ENCODE results near the gene NR1D1.

Gene NR1D1

DNA sequence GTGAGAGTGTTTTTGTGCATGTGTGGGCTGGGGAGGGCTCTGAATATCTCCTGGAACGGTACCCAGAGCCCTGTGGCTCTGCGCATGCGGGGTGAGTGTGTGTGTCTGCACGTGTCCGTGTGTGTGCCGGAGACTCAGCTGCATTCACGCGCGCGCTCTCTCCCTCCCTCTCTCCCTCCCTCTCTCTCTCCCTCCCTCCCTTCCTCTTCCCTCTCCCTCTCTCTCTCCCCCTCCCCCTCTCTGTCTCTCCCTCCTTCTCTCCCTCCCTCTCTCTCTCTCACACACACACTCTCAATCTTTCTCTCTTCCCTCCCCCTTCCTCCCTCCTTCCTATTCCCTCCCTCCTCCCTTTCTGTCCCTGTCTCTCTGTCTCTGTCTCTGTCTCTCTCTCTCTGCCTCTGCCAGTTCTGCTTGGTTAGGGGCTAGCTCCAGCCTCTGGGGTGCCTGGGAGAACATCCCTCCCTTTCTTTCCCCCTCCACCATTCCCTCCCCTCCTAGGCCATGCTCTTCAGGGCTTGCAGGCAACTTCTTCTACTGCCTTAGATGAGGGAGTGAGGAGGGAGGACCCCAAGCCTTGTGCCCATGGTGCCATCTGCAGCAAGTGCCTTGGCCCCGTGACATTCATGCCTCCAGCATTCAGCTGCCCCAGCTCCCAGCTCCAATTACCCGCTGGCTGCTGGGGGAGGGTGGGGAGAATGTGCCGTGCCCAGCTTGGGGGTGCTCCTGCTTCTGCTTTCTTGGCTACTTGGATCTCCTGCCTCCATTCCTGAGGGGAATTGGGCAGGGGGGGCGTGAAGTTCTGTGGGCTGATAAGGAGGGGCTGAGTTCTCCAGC, 31.3 kb downstream of the NR1D1 start (continued):
- TF ChIP-seq ZNF2 (tag by site-specific recombination; IDR thresholded peaks at IDR 0.05) (peak; percentile 74; the same call in 1 of the 2 replicates), ZNF626 (tag by site-specific recombination; IDR thresholded peaks at IDR 0.05) (no peak), ZNF792 (tag by site-specific recombination; IDR thresholded peaks at IDR 0.05) (0 out of 2 replicates have a peak, but pooled peaks have one; percentile 43), ZNF132 (tag by site-specific recombination; IDR thresholded peaks at IDR 0.05; ENCODE audit: borderline replicate concordance) (no peak), ZBTB7A (tag by site-specific recombination; IDR thresholded peaks at IDR 0.05; ENCODE audit: low read depth) (peak; percentile 50; the same call in 1 of the 2 replicates), GLI4 (tag by site-specific recombination; IDR thresholded peaks at IDR 0.05) (0 out of 2 replicates have a peak, but pooled peaks have one; percentile 15), ZNF239 (tag by site-specific recombination; IDR thresholded peaks at IDR 0.05) (peak; percentile 63; the same call in 1 of the 2 replicates), ZFHX2 (tag by site-specific recombination; conservative IDR thresholded peaks at IDR 0.05) (peak; percentile 91), BCL11A (tag by site-specific recombination; IDR thresholded peaks at IDR 0.05; ENCODE audit: low read depth) (no peak), KLF1 (tag by site-specific recombination; IDR thresholded peaks at IDR 0.05) (0 out of 2 replicates have a peak, but pooled peaks have one; percentile 22), ZNF140 (tag by site-specific recombination; IDR thresholded peaks at IDR 0.05) (no peak), ZNF76 (tag by site-specific recombination; IDR thresholded peaks at IDR 0.05; ENCODE audit: borderline replicate concordance, low read depth) (peak; percentile 59), ZNF324 (tag by site-specific recombination; IDR thresholded peaks at IDR 0.05) (peak; percentile 88), ZNF530 (tag by site-specific recombination; IDR thresholded peaks at IDR 0.05; ENCODE audit: low read depth) (no peak), ZNF48 (tag by site-specific recombination; IDR thresholded peaks at IDR 0.05) (no peak), ZNF701 (tag by site-specific recombination; IDR thresholded peaks at IDR 0.05) (no peak), ZNF555 (tag by site-specific recombination; conservative IDR thresholded peaks at IDR 0.05) (no peak), ZNF146 (tag by site-specific recombination; IDR thresholded peaks at IDR 0.05) (no peak), ZNF391 (tag by site-specific recombination; IDR thresholded peaks at IDR 0.05; ENCODE audit: borderline replicate concordance, low read depth) (peak; percentile 86), PRDM1 (tag by site-specific recombination; IDR thresholded peaks at IDR 0.05) (peak; percentile 95)
- TF ChIP-seq, protein P1, sequence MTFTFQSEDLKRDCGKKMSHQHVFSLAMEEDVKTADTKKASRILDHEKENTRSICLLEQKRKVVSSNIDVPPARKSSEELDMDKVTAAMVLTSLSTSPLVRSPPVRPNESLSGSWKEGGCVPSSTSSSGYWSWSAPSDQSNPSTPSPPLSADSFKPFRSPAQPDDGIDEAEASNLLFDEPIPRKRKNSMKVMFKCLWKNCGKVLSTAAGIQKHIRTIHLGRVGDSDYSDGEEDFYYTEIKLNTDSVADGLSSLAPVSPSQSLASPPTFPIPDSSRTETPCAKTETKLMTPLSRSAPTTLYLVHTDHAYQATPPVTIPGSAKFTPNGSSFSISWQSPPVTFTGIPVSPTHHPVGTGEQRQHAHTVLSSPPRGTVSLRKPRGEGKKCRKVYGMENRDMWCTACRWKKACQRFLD (tag by site-specific recombination; IDR thresholded peaks at IDR 0.05) = no peak
- TF ChIP-seq, protein P2, sequence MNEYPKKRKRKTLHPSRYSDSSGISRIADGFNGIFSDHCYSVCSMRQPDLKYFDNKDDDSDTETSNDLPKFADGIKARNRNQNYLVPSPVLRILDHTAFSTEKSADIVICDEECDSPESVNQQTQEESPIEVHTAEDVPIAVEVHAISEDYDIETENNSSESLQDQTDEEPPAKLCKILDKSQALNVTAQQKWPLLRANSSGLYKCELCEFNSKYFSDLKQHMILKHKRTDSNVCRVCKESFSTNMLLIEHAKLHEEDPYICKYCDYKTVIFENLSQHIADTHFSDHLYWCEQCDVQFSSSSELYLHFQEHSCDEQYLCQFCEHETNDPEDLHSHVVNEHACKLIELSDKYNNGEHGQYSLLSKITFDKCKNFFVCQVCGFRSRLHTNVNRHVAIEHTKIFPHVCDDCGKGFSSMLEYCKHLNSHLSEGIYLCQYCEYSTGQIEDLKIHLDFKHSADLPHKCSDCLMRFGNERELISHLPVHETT (tag by site-specific recombination; IDR thresholded peaks at IDR 0.05) = peak; percentile 76
- TF ChIP-seq, protein P3, sequence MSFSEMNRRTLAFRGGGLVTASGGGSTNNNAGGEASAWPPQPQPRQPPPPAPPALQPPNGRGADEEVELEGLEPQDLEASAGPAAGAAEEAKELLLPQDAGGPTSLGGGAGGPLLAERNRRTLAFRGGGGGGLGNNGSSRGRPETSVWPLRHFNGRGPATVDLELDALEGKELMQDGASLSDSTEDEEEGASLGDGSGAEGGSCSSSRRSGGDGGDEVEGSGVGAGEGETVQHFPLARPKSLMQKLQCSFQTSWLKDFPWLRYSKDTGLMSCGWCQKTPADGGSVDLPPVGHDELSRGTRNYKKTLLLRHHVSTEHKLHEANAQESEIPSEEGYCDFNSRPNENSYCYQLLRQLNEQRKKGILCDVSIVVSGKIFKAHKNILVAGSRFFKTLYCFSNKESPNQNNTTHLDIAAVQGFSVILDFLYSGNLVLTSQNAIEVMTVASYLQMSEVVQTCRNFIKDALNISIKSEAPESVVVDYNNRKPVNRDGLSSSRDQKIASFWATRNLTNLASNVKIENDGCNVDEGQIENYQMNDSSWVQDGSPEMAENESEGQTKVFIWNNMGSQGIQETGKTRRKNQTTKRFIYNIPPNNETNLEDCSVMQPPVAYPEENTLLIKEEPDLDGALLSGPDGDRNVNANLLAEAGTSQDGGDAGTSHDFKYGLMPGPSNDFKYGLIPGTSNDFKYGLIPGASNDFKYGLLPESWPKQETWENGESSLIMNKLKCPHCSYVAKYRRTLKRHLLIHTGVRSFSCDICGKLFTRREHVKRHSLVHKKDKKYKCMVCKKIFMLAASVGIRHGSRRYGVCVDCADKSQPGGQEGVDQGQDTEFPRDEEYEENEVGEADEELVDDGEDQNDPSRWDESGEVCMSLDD (tag by site-specific recombination; IDR thresholded peaks at IDR 0.05) = peak; percentile 81

Measured in HEK293 (cell line).